Neural cell (in vitro differentiated cells): ENCODE data around the gene RGS5. TPM values are rescaled to one million over a fixed set of nuclear protein-coding genes. Genes with fewer than 3 reads are reported as not detected.

Experiments used
- H2AFZ ChIP-seq: fragments of 200-600, 300-800 bp; sonication (generic), shearing (Covaris generic); 2 replicates; pipeline ENCODE4 v1.6.0; 2014; ENCODE audit warnings: low read depth, mild to moderate bottlenecking, antibody characterized with exemption, low read length, moderate library complexity
- H3F3A ChIP-seq: fragments of 200-600 bp; shearing (Covaris generic); 2 replicates; pipeline ENCODE4 v1.6.1; 2016; ENCODE audit warnings: mild to moderate bottlenecking, moderate library complexity, mixed read lengths, antibody characterized with exemption, low read length; ENCODE audit not compliant: insufficient read depth, poor library complexity, severe bottlenecking
- H3K27ac ChIP-seq: fragments of 200-600, 300-800 bp; sonication (generic), shearing (Covaris generic); 2 replicates; pipeline ENCODE4 v1.5.1; 2014; ENCODE audit warnings: mild to moderate bottlenecking, low read length, moderate library complexity
- H3K27me3 ChIP-seq: fragments of 300-800, 200-600 bp; sonication (generic), shearing (Covaris generic); 2 replicates; pipeline ENCODE4 v1.6.0; 2014; ENCODE audit warnings: mild to moderate bottlenecking, low read depth, low read length, moderate library complexity; ENCODE audit not compliant: insufficient read depth
- H3K36me3 ChIP-seq: fragments of 300-800, 200-600 bp; sonication (generic), shearing (Covaris generic); 2 replicates; pipeline ENCODE4 v1.5.1; 2014; ENCODE audit warnings: mild to moderate bottlenecking, antibody characterized with exemption, low read length, moderate library complexity; ENCODE audit not compliant: insufficient read depth
- H3K4me2 ChIP-seq: fragments of 300-800, 200-600 bp; sonication (generic), shearing (Covaris generic); 2 replicates; pipeline ENCODE4 v1.6.0; 2014; ENCODE audit warnings: mild to moderate bottlenecking, low read length
- H3K4me3 ChIP-seq: fragments of 300-800, 200-600 bp; sonication (generic), shearing (Covaris generic); 2 replicates; pipeline ENCODE4 v1.5.1; 2014; ENCODE audit warnings: mild to moderate bottlenecking, low read length, moderate library complexity
- H3K79me2 ChIP-seq: fragments of 200-600 bp; shearing (Covaris generic); replicated peaks from 2 replicates; pipeline ENCODE4 v1.6.0; 2014; ENCODE audit warnings: mild to moderate bottlenecking, low read length, moderate library complexity; ENCODE audit not compliant: insufficient read depth
- H3K9ac ChIP-seq: fragments of 300-800, 200-600 bp; sonication (generic), shearing (Covaris generic); 2 replicates; pipeline ENCODE4 v1.6.1; 2016; ENCODE audit warnings: mild to moderate bottlenecking, low read length, mixed read lengths
- H3K9me2 ChIP-seq: fragments of 200-600 bp; shearing (Covaris generic); 2 replicates; pipeline ENCODE4 v1.6.1; 2016; ENCODE audit warnings: mild to moderate bottlenecking, low read length, mixed read lengths; ENCODE audit not compliant: insufficient read depth
- H3K9me3 ChIP-seq: fragments of 200-600, 300-800 bp; sonication (generic), shearing (Covaris generic); 2 replicates; pipeline ENCODE4 v1.6.1; 2016; ENCODE audit warnings: mild to moderate bottlenecking, mixed run types, low read length, moderate library complexity, mixed read lengths
- H4K20me1 ChIP-seq: fragments of 200-600 bp; shearing (Covaris generic); 2 replicates; pipeline ENCODE4 v1.6.1; 2016; ENCODE audit warnings: mild to moderate bottlenecking, mixed run types; ENCODE audit not compliant: insufficient read depth
- CTCF ChIP-seq: fragments of 450-650 bp; IDR thresholded peaks from 2 replicates; pipeline ENCODE4 v1.5.1; 2014; ENCODE audit warnings: antibody characterized with exemption, mild to moderate bottlenecking, moderate library complexity; ENCODE audit not compliant: poor library complexity, severe bottlenecking
- EP300 ChIP-seq: fragments of 450-650 bp; conservative IDR thresholded peaks from 2 replicates; pipeline ENCODE4 v1.6.1; 2014; ENCODE audit warnings: antibody characterized with exemption, mild to moderate bottlenecking, moderate library complexity; ENCODE audit not compliant: poor library complexity, severe bottlenecking
- EZH2 ChIP-seq: fragments of 200-600, 300-800 bp; shearing (Covaris generic), sonication (generic); IDR thresholded peaks from 2 replicates; pipeline ENCODE4 v1.6.1; 2014; ENCODE audit warnings: antibody characterized with exemption, low read length, borderline replicate concordance, mild to moderate bottlenecking; ENCODE audit not compliant: insufficient read depth, poor library complexity, severe bottlenecking
- MXI1 ChIP-seq: fragments of 450-650 bp; conservative IDR thresholded peaks from 2 replicates; pipeline ENCODE4 v1.6.1; 2014; ENCODE audit warnings: antibody characterized with exemption, mild to moderate bottlenecking; ENCODE audit not compliant: poor library complexity, severe bottlenecking
- POLR2AphosphoS5 ChIP-seq: IDR thresholded peaks from 2 replicates; pipeline ENCODE4 v1.6.1; 2012
- RAD21 ChIP-seq: fragments of 450-650 bp; conservative IDR thresholded peaks from 2 replicates; pipeline ENCODE4 v1.6.1; 2014; ENCODE audit warnings: antibody characterized with exemption, mild to moderate bottlenecking, moderate library complexity
- SMC3 ChIP-seq: fragments of 450-650 bp; conservative IDR thresholded peaks from 2 replicates; pipeline ENCODE4 v1.6.1; 2014; ENCODE audit warnings: antibody characterized with exemption, mild to moderate bottlenecking, moderate library complexity; ENCODE audit not compliant: poor library complexity
- TAF1 ChIP-seq: IDR thresholded peaks from 2 replicates; pipeline ENCODE4 v1.6.1; 2012; ENCODE audit warnings: low read depth
- polyA plus RNA-seq: library from polyadenylated mRNA; depleted of rRNA; stranded (reverse); fragments of >200 nt; gene quantifications from 2 replicates; pipeline ENCODE4 v1.2.3, GENCODE V29; 2014
- TF ChIP-seq, protein P1 (sequence below): IDR thresholded peaks from 2 replicates; pipeline ENCODE4 v1.6.1; 2012; ENCODE audit warnings: borderline replicate concordance

Gene RGS5
- polyA plus RNA-seq, 1 donor from 2014 or later: 6.5 TPM

- no peak for TF ChIP-seq EP300
- no peak for TF ChIP-seq POLR2AphosphoS5
- no peak for TF ChIP-seq EZH2
- TF ChIP-seq RAD21: no peak
- no peak for TF ChIP-seq CTCF
- TF ChIP-seq SMC3: no peak
- TF ChIP-seq TAF1: no peak
- TF ChIP-seq MXI1: no peak
- TF ChIP-seq, protein P1, sequence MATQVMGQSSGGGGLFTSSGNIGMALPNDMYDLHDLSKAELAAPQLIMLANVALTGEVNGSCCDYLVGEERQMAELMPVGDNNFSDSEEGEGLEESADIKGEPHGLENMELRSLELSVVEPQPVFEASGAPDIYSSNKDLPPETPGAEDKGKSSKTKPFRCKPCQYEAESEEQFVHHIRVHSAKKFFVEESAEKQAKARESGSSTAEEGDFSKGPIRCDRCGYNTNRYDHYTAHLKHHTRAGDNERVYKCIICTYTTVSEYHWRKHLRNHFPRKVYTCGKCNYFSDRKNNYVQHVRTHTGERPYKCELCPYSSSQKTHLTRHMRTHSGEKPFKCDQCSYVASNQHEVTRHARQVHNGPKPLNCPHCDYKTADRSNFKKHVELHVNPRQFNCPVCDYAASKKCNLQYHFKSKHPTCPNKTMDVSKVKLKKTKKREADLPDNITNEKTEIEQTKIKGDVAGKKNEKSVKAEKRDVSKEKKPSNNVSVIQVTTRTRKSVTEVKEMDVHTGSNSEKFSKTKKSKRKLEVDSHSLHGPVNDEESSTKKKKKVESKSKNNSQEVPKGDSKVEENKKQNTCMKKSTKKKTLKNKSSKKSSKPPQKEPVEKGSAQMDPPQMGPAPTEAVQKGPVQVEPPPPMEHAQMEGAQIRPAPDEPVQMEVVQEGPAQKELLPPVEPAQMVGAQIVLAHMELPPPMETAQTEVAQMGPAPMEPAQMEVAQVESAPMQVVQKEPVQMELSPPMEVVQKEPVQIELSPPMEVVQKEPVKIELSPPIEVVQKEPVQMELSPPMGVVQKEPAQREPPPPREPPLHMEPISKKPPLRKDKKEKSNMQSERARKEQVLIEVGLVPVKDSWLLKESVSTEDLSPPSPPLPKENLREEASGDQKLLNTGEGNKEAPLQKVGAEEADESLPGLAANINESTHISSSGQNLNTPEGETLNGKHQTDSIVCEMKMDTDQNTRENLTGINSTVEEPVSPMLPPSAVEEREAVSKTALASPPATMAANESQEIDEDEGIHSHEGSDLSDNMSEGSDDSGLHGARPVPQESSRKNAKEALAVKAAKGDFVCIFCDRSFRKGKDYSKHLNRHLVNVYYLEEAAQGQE: no peak
- H4K20me1 ChIP-seq: no peaks in the 10 kb centered on the region
These were observed 41.4 kb downstream of the RGS5 start for GRCh38 chr1:163161337-163161736.

DNA sequence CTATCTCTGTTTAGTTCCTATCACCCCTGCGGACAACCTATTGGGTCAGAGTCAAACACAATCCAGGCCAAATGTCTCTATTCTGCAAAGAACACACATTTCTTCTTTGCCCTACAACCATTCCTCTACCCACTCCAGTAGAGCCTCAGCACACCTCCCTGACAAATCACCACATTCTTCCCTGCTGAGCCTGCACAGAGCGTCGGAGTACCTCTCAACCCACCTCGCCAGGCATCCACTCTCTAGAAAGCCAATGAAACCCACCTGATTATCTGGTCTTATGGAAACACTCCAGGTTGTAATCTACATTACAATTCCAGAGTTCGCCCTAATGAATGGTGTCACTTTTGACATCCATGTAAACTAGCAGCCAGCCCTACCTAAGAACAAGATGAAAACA is 47.1 kb downstream of the RGS5 start:
- Histone ChIP-seq H4K20me1 (no peaks in the 10 kb centered on the region), H3K9me3 (no peaks in the 10 kb centered on the region), H3K4me2 (no peak overlapping the region), H3K9me2 (no peaks in the 10 kb centered on the region), H2AFZ (no peak overlapping the region), H3F3A (no peaks in the 10 kb centered on the region), H3K27me3 (no peaks in the 10 kb centered on the region), H3K9ac (no peak overlapping the region), H3K79me2 (no peaks in the 10 kb centered on the region), H3K36me3 (no peaks in the 10 kb centered on the region), H3K27ac (no peak overlapping the region), H3K4me3 (no peak overlapping the region)
- no peak for TF ChIP-seq SMC3

More at GRCh38 chr1:163161337-163161736, 41.4 kb downstream of the RGS5 start:
- H3K27me3 ChIP-seq: no peaks in the 10 kb centered on the region
- no peak overlapping the region for H3K4me2 ChIP-seq
- no peak overlapping the region for H3K9ac ChIP-seq
- H3K36me3 ChIP-seq: no peaks in the 10 kb centered on the region
- H3K9me2 ChIP-seq: no peaks in the 10 kb centered on the region
- no peak overlapping the region for H3K27ac ChIP-seq
- no peaks in the 10 kb centered on the region for H3K9me3 ChIP-seq
- H3K4me3 ChIP-seq: no peak overlapping the region
- H3K79me2 ChIP-seq: no peaks in the 10 kb centered on the region
- no peaks in the 10 kb centered on the region for H3F3A ChIP-seq
- H2AFZ ChIP-seq: no peak overlapping the region

GRCh38 chr1:163148911-163149310 is 53.8 kb downstream of the RGS5 start:
- Histone ChIP-seq H3F3A (no peaks in the 10 kb centered on the region), H3K4me3 (no peak overlapping the region), H3K4me2 (no peak overlapping the region), H3K27me3 (no peaks in the 10 kb centered on the region), H3K9me3 (no peaks in the 10 kb centered on the region), H3K27ac (no peak overlapping the region), H3K9me2 (no peaks in the 10 kb centered on the region), H3K36me3 (no peaks in the 10 kb centered on the region), H2AFZ (no peak overlapping the region), H3K79me2 (no peaks in the 10 kb centered on the region), H4K20me1 (no peaks in the 10 kb centered on the region), H3K9ac (no peak overlapping the region)
- TF ChIP-seq TAF1 (no peak), EP300 (no peak), RAD21 (no peak), SMC3 (no peak), EZH2 (no peak), POLR2AphosphoS5 (no peak), CTCF (no peak), MXI1 (no peak)
- TF ChIP-seq, protein P1: no peak
